BJ (cell line): ENCODE results near the gene ST6GALNAC6. TPM values are rescaled to one million over a fixed set of nuclear protein-coding genes. Genes with fewer than 3 reads are reported as not detected.

Experiments used
- CTCF ChIA-PET: fragments of 350-600 bp; formaldehyde crosslinking; extraction: SDS; loops from one replicate; lab custom pipeline; 2021; ENCODE audit warnings: antibody characterized with exemption, inconsistent platforms; lab: Yijun Ruan, JAX
- POLR2A ChIA-PET: fragments of 300-600 bp; sonication (Branson Sonifier 250); formaldehyde crosslinking; extraction: SDS; loops from one replicate; lab custom pipeline; 2021; ENCODE audit warnings: antibody characterized with exemption; lab: Charles Lee
- DNase-seq: peaks from one replicate; pipeline ENCODE4 v3.0.0-alpha.2; 2011; ENCODE audit warnings: low read depth
- H3K27me3 ChIP-seq: 2 replicates; pipeline ENCODE4 v1.6.0; 2011; ENCODE audit warnings: low read length; ENCODE audit not compliant: control insufficient read depth, insufficient read depth
- H3K36me3 ChIP-seq: 2 replicates; pipeline ENCODE4 v1.5.1; 2011; ENCODE audit warnings: low read length; ENCODE audit not compliant: control insufficient read depth, insufficient read depth
- H3K4me3 ChIP-seq: 2 replicates; pipeline ENCODE4 v1.5.1; 2011; ENCODE audit warnings: low read depth, mild to moderate bottlenecking, control low read depth, low read length
- polyA plus RNA-seq: library from polyadenylated mRNA; depleted of rRNA; stranded (reverse); fragments of >200 nt; gene quantifications from 2 replicates; pipeline ENCODE4 v1.2.3, GENCODE V29; 2011
- TF ChIP-seq, protein P1 (sequence below): IDR thresholded peaks from 2 replicates; pipeline ENCODE4 v1.5.1; 2011; ENCODE audit warnings: low read depth, mild to moderate bottlenecking, control low read depth, inconsistent platforms, low read length, moderate library complexity; ENCODE audit not compliant: insufficient read depth

ST6GALNAC6 gene
- polyA plus RNA-seq, 1 experiment = 78.3 TPM

DNA sequence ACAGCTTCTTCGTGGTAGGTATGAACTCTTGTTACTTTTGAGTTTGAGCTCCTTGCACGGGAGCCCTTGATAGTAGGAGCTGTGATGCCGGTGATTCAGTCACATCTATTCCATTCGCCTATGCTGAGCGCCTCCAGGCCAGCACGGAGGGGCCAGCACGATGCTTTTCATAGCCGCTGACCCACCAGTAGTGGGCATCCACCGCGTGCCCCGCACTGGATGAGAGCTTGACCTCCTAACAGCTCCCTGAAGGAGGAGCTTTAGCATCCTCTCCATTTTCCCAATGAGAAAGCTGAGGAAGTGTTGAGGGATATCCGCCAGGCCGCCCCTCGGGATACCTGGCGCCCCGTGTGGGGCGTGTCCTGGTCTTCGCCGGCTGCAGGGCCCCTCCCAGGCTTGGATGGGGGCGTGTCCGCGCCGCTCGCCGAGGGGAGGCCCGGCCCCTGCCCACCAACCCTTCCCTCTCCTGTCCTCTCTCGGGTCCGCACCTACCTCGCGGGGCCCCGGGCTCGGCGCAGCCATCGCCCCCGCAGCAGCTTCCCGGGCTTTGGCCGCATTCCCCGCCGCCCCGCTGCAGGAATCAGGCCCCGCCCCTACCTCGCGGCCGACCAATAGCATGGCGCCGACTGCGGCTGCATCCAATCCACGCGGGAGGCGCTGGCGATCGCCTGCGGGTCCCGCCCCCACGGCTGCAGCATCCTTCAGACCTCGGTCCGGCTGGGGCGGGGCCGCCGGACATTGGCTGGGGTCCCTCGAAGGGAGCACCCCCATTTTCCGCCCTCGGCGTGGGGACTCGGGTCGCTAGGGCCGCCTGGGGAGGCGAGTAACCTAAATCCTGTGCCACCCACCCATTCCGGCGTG is 31.1 kb upstream of the ST6GALNAC6 start, which contains the start of gene PIP5KL1:
Gene PIP5KL1, minus strand, starts transcription at position 547 of the 861 bp plus-strand sequence. Its CDS starts 25 bp downstream, at position 522.
- peak within 1 kb of the TSS; percentile 52 for H3K4me3 ChIP-seq
- TF ChIP-seq, protein P1, sequence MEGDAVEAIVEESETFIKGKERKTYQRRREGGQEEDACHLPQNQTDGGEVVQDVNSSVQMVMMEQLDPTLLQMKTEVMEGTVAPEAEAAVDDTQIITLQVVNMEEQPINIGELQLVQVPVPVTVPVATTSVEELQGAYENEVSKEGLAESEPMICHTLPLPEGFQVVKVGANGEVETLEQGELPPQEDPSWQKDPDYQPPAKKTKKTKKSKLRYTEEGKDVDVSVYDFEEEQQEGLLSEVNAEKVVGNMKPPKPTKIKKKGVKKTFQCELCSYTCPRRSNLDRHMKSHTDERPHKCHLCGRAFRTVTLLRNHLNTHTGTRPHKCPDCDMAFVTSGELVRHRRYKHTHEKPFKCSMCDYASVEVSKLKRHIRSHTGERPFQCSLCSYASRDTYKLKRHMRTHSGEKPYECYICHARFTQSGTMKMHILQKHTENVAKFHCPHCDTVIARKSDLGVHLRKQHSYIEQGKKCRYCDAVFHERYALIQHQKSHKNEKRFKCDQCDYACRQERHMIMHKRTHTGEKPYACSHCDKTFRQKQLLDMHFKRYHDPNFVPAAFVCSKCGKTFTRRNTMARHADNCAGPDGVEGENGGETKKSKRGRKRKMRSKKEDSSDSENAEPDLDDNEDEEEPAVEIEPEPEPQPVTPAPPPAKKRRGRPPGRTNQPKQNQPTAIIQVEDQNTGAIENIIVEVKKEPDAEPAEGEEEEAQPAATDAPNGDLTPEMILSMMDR = peak; percentile 42
- CTCF ChIA-PET = interaction anchor here (1.0 to 2.0 kb wide), 8 partner anchors 9 to 196 kb away, joined by 3 to 11 read pairs (median 5); partner anchors contain the start of gene TOR2A
- peaks cover 4% of the 10 kb centered on the region for H3K36me3 ChIP-seq
- H3K27me3 ChIP-seq = no peaks in the 10 kb centered on the region
- DNase-seq = no peak
- POLR2A ChIA-PET = interaction anchor here (0.6 kb wide), 1 partner anchor 139 kb away, joined by 5 read pairs; no protein-coding TSS in a partner anchor

DNA sequence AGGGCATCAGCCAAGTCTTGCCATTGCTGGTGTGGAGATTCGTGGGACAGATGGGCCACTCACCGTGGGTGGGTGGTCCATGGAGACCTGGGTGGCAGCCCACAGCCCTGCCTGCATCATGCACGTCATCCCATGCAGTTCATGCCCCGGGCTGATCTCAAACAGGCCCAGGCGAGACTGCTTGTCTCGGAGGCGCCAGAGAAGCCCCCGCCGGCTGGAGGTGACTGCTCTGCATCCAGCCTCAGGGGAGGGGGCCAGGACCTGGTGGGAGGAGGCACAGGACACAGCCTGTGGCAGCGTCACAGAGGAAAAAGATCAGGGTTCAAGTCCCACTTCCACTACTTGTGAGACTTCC is 30.2 kb upstream of the ST6GALNAC6 start:
- no peak for DNase-seq
- Histone ChIP-seq H3K27me3 (no peaks in the 10 kb centered on the region), H3K36me3 (peaks cover under 1% of the 10 kb centered on the region; the same call in 1 of the 2 replicates), H3K4me3 (no peak overlapping the region)
- TF ChIP-seq, protein P1 = no peak
- POLR2A ChIA-PET = no interaction called here
- CTCF ChIA-PET = interaction anchor here (1.4 to 2.0 kb wide), 6 partner anchors 8 to 195 kb away, joined by 4 to 11 read pairs (median 8); partner anchors contain the start of gene TOR2A

DNA sequence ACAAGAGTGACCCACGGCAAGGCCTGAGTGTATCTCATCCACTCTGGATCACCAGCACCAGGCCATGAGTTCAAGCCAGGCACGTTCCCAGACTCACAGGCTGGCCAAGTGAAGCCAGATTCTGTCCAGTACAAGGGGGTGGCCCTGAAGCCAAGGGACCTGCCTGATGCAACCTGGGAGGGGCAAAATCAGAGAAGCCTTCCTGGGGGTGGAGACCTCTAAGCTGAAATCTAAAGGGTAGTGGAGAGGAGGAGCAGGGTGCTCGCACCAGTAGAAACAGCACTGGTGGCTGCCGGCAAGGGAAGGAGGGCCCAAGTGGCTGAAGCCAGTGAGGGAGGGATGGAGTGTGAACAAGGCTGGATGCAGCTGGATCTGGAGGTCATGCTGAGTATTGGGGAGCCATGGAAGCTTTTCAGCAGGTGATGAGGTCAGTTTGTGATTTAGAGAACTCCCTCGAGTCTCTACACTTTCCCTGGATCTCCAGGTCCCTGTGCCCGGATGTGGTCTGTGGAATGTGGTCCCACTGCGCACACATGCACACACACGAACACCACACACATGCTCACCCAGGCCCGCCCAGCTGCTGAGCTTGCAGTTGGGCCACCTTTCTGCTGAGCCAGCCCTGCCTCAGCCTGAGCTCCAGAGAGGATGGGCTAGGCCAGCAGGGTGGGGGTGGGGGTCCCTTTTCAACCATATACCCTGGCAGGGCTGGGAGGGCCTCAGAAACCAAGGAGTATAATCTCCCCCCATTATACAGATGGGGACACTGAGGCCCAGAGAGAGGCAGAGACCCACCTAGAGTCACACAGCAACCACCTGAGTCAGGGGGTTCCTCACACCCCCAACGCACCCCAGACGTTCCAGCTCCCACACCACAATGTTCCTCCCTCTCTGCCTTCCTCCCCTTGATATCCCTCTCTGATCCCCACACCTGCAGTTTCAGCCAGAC is 29.5 kb upstream of the ST6GALNAC6 start:
- DNase-seq = no peak
- POLR2A ChIA-PET = no interaction called here

DNA sequence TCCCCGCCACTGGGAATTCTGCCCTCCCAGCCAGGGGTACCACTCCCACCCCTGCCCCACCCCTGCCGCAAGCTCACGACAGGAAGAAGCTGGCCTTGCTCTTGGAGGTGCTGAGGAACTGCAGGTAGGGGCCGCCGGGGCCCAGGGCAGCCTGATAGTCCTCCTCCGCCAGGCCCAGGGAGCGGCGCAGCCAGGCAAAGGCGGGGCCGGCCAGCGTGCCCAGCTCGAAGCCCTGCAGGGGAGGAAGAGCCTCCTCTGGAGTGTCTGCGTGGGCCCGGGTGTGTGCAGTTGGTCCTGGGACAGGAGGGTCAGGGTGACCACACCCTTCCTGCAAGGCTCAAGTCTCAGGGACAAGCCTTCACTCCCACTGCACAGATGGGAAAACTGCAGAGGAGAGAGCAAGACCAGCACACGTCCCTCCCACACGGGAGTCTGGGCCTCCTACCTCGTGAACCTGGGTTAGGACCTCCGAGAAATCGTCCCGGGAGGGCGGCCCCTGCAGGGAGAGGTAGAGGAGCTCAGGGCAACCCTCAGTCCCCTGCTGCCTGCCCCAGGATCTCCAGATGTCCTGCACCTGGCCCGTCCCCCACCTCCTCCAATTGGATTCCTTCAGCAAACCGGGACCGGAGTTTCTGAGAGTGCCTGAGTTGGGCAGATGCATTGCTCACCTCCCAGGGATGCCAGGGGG is 28.7 kb upstream of the ST6GALNAC6 start:
- POLR2A ChIA-PET = no interaction called here
- H3K36me3 ChIP-seq = no peaks in the 10 kb centered on the region
- no peak for DNase-seq
- TF ChIP-seq, protein P1 = no peak
- no peaks in the 10 kb centered on the region for H3K27me3 ChIP-seq
- no peak overlapping the region for H3K4me3 ChIP-seq
- CTCF ChIA-PET = interaction anchor here (0.8 to 1.4 kb wide), 2 partner anchors 107 to 193 kb away, joined by 3 to 6 read pairs; partner anchors contain the start of gene TOR2A

More for the DNA sequence above, 29.5 kb upstream of the ST6GALNAC6 start:
- Histone ChIP-seq H3K4me3 (no peak overlapping the region), H3K36me3 (no peaks in the 10 kb centered on the region), H3K27me3 (no peaks in the 10 kb centered on the region)
- CTCF ChIA-PET = interaction anchor here (0.6 to 1.9 kb wide), 4 partner anchors 106 to 343 kb away, joined by 3 to 9 read pairs (median 5); partner anchors contain the start of gene TOR2A
- TF ChIP-seq, protein P1 = no peak
